ENCODE data around the gene LAMA3. TPM values are rescaled to one million over a fixed set of nuclear protein-coding genes. Genes with fewer than 3 reads are reported as not detected.

LAMA3 gene
- total and polyA plus RNA-seq, 10 of the 15 experiments (the other 5 are each of a cell fraction or from before 2014, with no cell fraction given) = 0.37 to 6.5 (median 5.4) TPM

DNA sequence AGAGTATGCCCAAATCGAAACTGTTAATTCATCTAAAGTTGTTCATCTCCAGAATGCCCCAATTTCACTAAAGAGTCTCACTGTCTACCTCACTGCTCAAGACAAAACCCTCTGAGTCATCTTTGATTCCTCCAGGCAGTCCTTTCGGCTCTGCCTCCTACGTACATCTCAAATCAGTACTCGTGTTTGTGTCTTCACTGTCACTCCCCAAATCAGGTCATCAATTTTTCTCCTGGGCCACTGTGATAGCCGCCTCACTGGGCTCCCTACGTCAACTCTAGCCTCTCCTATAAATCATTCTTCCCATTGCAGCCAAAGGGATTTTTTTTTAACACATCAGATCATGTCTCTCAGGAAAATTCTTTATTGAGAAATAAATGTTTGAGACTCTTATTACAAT lies 283.2 kb downstream of the LAMA3 start (continued):
- TF ChIP-seq SPI1 (IDR thresholded peaks at IDR 0.05; ENCODE audit: borderline replicate concordance, insufficient read depth, low read depth, low read length) (no peak), YBX1 (IDR thresholded peaks at IDR 0.05) (no peak), FOXK2 (IDR thresholded peaks at IDR 0.05) (no peak), BMI1 (IDR thresholded peaks at IDR 0.05; ENCODE audit: borderline replicate concordance) (no peak), JUND (IDR thresholded peaks at IDR 0.05; ENCODE audit: low read depth, low read length) (no peak), GATAD2B (conservative IDR thresholded peaks at IDR 0.05; ENCODE audit: low read depth) (no peak), IKZF2 (IDR thresholded peaks at IDR 0.05) (0 out of 4 replicates have a peak, but pooled peaks have one; percentile 12 to 20), HCFC1 (IDR thresholded peaks at IDR 0.05; ENCODE audit: low read length) (no peak), MEF2A (IDR thresholded peaks at IDR 0.05; ENCODE audit: insufficient read depth, low read depth, low read length) (no peak), MTA3 (IDR thresholded peaks at IDR 0.05; ENCODE audit: borderline replicate concordance, low read length) (no peak), CBX3 (IDR thresholded peaks at IDR 0.05; ENCODE audit: borderline replicate concordance, low read depth) (no peak), WRNIP1 (IDR thresholded peaks at IDR 0.05; ENCODE audit: borderline replicate concordance, low read depth, low read length) (no peak)
- TF ChIP-seq, protein P1, sequence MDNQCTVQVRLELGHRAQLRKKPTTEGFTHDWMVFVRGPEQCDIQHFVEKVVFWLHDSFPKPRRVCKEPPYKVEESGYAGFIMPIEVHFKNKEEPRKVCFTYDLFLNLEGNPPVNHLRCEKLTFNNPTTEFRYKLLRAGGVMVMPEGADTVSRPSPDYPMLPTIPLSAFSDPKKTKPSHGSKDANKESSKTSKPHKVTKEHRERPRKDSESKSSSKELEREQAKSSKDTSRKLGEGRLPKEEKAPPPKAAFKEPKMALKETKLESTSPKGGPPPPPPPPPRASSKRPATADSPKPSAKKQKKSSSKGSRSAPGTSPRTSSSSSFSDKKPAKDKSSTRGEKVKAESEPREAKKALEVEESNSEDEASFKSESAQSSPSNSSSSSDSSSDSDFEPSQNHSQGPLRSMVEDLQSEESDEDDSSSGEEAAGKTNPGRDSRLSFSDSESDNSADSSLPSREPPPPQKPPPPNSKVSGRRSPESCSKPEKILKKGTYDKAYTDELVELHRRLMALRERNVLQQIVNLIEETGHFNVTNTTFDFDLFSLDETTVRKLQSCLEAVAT (IDR thresholded peaks at IDR 0.05) = no peak
- TF ChIP-seq, protein P2, sequence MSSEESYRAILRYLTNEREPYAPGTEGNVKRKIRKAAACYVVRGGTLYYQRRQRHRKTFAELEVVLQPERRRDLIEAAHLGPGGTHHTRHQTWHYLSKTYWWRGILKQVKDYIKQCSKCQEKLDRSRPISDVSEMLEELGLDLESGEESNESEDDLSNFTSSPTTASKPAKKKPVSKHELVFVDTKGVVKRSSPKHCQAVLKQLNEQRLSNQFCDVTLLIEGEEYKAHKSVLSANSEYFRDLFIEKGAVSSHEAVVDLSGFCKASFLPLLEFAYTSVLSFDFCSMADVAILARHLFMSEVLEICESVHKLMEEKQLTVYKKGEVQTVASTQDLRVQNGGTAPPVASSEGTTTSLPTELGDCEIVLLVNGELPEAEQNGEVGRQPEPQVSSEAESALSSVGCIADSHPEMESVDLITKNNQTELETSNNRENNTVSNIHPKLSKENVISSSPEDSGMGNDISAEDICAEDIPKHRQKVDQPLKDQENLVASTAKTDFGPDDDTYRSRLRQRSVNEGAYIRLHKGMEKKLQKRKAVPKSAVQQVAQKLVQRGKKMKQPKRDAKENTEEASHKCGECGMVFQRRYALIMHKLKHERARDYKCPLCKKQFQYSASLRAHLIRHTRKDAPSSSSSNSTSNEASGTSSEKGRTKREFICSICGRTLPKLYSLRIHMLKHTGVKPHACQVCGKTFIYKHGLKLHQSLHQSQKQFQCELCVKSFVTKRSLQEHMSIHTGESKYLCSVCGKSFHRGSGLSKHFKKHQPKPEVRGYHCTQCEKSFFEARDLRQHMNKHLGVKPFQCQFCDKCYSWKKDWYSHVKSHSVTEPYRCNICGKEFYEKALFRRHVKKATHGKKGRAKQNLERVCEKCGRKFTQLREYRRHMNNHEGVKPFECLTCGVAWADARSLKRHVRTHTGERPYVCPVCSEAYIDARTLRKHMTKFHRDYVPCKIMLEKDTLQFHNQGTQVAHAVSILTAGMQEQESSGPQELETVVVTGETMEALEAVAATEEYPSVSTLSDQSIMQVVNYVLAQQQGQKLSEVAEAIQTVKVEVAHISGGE (CRISPR knock-in tag; IDR thresholded peaks at IDR 0.05) = no peak
- TF ChIP-seq, protein P3, sequence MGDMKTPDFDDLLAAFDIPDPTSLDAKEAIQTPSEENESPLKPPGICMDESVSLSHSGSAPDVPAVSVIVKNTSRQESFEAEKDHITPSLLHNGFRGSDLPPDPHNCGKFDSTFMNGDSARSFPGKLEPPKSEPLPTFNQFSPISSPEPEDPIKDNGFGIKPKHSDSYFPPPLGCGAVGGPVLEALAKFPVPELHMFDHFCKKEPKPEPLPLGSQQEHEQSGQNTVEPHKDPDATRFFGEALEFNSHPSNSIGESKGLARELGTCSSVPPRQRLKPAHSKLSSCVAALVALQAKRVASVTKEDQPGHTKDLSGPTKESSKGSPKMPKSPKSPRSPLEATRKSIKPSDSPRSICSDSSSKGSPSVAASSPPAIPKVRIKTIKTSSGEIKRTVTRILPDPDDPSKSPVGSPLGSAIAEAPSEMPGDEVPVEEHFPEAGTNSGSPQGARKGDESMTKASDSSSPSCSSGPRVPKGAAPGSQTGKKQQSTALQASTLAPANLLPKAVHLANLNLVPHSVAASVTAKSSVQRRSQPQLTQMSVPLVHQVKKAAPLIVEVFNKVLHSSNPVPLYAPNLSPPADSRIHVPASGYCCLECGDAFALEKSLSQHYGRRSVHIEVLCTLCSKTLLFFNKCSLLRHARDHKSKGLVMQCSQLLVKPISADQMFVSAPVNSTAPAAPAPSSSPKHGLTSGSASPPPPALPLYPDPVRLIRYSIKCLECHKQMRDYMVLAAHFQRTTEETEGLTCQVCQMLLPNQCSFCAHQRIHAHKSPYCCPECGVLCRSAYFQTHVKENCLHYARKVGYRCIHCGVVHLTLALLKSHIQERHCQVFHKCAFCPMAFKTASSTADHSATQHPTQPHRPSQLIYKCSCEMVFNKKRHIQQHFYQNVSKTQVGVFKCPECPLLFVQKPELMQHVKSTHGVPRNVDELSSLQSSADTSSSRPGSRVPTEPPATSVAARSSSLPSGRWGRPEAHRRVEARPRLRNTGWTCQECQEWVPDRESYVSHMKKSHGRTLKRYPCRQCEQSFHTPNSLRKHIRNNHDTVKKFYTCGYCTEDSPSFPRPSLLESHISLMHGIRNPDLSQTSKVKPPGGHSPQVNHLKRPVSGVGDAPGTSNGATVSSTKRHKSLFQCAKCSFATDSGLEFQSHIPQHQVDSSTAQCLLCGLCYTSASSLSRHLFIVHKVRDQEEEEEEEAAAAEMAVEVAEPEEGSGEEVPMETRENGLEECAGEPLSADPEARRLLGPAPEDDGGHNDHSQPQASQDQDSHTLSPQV (IDR thresholded peaks at IDR 0.05) = no peak
- TF ChIP-seq, protein P4, sequence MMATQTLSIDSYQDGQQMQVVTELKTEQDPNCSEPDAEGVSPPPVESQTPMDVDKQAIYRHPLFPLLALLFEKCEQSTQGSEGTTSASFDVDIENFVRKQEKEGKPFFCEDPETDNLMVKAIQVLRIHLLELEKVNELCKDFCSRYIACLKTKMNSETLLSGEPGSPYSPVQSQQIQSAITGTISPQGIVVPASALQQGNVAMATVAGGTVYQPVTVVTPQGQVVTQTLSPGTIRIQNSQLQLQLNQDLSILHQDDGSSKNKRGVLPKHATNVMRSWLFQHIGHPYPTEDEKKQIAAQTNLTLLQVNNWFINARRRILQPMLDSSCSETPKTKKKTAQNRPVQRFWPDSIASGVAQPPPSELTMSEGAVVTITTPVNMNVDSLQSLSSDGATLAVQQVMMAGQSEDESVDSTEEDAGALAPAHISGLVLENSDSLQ (IDR thresholded peaks at IDR 0.05) = peak; percentile 26; the same call in 1 of the 2 replicates

Measured in GM12878 (cell line).